ENCODE results near the gene BRD3. TPM values are rescaled to one million over a fixed set of nuclear protein-coding genes. Genes with fewer than 3 reads are reported as not detected.

The BRD3 gene
- total RNA-seq, 1 experiment from 2014 or later, result 2.2 TPM

DNA sequence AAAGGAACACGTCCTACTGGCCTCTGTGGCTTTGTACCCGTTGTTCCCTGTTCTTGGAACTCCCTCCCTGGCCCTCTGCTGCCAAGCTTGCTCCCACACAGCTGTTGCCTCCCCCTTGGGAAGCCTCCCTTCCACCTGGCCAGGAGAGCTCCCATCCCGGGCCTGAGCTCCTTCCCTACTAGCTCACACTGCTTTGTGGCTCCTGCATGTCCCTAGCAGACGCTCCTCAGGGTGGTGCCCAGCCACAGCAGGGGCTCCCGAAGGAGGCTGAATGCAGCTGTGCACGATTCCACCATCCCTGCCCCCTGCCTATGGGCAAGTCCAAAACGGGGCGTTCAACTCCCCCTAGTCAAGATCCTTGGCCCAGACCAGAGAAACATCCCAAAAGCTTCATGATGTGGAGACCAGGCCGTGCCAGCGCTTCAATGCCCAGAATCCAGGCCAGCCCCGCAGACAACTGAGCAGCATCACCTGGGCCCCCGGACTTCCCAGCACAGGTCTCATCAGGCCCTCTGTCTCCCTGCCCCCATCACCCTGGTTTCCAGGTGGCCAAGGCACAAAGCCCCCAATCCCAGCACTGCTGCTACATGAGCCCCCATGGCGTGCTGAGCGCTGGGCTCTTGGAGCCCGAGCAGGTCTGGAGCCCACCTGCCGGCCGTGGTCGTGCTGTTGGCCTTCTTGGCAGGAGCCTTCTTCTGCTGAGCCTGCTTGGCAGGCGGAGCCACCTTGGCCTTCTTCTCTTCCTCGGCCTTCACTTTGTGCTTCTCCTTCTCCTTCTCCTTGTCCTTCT lies 28.2 kb downstream of the BRD3 start:
- DNase-seq (ENCODE audit: low read depth), result no peak

- no peak for DNase-seq (ENCODE audit: low read depth)
Measured at GRCh38 chr9:134037641-134038040, 30.2 kb downstream of the BRD3 start.

- no peak for DNase-seq (ENCODE audit: low read depth)
Measured at GRCh38 chr9:134036130-134036529, 31.7 kb downstream of the BRD3 start.

GRCh38 chr9:134035041-134036039 lies 32.5 kb downstream of the BRD3 start:
- DNase-seq (ENCODE audit: low read depth), result no peak

DNA sequence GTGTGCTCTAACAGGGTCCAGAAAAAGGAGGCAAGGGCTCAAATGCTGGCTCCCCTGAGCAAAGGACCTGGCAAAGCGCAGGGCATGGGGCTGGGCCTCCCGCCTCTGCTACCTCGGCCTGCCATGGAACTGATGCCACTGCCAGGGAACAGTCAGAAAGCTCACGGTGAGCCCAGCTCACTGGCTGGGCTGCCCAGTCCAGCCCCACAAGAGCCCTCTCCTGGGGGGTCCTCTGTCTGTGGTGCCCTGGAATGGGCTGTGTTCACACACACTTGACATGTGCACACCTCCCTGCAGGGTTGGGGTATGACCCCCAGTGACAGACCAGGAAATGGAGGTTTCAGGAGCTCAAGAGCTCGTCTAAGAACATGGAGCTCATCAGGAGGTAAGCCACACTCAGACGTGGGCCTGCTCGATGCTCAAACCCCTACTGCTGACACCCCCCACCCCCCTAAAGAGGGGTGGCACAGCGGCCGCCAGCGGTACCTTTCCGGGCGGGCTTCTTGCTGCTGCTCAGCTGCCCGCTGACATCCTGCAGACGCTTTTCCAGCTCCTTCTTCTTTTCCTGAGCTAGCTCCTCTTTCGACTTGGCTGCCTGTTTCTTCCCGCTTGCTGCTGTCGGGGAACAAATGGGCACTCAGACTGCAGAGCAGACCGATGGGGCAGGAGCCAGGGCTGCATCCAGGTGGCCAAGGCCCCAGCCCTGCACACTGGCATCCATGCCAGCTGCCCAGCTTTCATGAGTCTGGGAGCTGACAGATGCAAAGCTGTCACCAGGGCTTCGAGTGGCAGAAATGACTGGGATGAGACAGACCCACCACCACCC lies 33.4 kb downstream of the BRD3 start:
- no peak for DNase-seq (ENCODE audit: low read depth)

DNA sequence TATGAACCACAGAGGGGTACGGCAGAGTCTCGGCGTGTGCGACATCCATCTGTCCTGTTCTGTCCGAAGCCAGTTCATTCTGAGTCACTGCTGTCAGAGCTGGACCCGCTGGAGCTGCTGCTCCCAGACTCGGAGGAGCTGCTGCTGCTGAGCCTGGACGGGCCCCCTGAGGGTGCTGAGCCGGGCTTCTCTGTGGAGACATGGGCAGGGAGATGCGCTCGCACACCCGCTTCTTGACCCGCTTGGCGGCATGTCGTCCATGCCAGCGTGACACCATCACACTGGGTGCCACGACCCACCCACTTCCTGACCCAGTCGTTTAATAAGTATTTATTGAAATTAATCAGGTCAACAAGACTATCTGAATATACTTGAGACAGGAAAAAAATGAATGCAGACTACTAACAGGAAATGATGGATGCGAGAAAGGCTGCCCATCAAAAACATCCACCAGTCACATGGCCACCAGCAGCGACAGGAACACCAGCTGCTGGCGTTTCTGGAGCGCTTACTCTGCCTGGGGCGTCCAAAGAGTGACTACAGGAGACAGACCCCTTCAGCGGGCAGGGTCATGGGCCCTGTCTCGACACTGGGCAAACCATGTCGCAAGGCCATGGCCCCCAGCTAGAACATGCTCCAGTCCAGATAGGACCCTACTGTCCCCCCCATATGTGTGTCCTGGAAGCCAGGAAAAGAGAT lies 34.2 kb downstream of the BRD3 start:
- no peak for DNase-seq (ENCODE audit: low read depth)

DNA sequence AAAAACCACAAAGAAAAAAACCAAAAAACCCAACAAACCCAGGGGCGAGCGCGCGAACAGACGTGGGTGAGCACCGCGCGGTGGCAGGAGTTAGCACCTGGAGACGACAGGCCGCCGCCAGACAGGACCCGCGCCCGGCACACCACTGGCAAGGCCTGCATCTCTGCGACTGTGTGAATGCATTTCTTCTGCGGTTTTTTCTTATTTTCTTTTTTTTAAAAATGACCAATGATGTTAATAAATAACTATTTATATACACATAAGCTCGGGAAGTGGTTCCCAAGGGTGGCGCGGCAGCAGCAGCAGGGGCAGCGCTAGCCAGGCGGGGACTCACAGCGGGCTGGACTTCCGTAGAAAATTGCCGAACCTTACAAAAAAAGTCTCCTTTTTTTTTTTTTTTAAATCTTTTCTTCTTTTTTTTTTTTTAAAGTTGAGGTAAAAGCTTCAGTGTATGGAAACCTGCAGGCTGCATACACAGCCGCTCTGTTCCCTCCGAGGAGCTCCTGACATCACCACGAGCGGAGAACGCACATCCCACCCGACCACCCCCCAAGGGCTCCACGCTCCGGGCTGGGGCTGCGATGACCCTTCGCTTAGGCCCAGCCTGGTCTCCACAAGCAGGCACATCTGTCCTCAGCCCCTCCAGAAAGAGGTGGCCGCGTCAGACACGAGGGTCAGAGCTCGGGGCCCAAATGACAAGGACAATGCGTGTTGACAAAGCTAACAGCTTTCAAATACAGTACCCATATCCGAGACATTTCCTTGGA lies 35.2 kb downstream of the BRD3 start:
- DNase-seq (ENCODE audit: low read depth), result no peak

DNA sequence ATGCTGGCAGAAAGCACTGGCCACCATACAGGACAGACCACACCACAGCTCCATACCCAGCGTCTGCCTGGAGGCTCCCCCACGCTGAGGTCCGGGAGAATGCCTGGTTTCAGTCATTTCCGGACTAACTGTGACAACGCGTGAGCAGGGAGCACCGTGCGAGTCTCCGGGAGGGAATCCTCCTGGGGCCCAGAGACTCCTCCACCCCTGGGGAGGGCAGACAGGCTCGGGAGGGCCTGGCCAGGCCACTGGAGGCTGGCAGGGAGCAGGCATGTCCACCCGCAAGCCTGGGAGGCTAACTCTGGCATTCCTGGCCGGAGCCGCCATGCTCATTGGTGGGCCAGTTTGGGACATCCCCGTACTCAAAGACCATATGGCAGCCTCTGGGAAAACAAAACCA lies 36.0 kb downstream of the BRD3 start:
- no peak for DNase-seq (ENCODE audit: low read depth)

GRCh38 chr9:134030821-134031470 lies 36.9 kb downstream of the BRD3 start:
- DNase-seq (ENCODE audit: low read depth), result no peak

DNA sequence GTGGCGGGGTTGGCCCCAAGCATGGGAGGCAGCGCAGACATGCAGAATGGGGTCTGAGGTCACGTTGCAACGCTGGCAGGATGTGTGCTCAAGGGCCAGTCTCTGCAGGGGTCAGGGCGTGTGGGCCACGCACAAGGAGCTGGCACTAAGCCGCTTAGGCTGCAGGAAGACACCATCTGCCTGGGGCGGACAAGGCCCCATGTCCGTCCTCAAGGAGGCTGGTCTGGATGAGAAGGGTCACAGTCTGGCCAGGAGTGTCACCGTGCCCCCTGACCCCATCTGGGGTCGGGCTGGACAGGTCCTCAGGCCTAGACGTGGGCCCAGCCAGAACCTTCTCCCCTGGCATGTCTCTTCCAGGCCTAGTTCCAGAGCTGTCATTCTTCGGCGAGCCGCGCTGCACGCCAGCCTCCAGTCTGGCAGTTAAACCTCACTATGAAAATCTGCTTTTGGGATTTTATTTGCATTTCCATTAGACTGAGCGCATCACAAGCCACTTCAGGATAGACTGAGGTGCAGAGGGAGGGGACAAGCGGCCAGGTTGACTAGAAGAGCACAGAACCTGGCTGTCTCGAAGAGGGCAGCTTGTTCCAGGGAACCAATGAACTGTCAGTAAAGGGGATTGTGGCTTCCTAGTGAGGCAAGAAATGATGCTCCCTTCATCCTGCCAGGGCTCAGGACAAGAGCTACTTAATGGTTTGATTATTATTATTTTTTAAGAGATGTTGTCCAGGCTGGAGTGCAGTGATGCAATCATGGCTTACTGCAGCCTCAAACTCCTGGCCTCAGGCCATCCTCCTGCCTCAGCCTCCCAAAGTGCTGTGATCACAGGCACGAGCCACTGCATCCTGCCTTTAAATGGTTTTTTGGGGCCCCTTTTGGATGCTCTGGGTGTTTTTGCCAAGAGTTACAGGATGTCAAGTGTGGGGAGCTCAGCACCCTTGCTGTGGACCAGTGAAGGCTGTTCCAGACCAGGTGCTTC lies 38.3 kb downstream of the BRD3 start:
- DNase-seq (ENCODE audit: low read depth), result no peak

DNA sequence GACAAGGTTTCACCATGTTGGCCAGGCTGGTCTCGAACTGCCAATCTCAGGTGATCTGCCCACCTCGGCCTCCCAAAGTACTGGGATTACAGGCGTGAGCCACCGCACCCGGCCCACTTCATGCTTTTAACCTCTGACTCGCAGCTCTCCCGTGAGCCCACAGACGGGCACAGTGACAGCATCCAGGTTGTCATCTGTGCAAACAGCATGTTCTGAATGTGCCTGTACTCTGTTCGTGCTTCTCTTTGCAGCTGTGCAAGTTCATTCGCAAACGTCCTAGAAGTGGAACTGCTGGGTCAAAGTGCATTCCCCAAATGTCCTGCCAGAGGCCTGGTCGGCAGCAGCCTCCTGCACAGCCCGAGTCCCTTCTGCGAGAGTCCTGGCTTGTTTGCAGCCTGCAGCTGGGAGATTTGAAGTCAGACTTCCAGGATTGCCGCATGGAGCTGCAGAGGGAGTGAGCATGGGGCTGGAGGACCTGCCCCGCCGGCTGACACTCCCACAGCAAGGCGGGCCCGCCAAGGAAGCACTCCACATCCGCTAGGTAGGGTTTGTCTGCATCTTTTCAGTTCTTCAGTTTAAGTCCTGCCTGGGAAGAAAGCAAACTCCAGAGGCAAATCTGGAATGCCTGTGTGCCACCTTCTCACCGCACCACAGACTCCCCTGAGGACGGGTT lies 39.1 kb downstream of the BRD3 start:
- DNase-seq (ENCODE audit: low read depth), result no peak

GRCh38 chr9:134028076-134028475 lies 39.8 kb downstream of the BRD3 start:
- no peak for DNase-seq (ENCODE audit: low read depth)

- DNase-seq (ENCODE audit: low read depth), result no peak
Measured at GRCh38 chr9:134027561-134027960, 40.3 kb downstream of the BRD3 start.

DNA sequence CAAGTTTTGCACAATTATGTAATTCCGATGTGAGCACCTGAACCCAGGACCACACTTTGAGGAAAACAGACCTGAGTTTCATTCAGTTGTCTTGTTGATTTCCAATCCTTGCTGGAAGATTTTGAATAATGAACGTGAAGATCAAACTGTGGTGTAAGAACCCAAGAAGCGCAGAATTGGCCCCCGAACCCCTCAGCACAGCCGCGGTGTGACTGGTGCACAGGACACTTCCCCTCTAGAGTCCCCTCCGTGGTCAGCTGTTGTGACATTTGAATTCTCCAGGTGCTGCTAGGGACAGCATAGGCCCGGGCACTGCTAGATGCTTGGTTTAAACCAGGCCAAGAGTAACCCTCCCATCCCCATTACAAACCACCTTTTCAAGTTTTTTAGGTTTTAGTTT lies 40.8 kb downstream of the BRD3 start:
- no peak for DNase-seq (ENCODE audit: low read depth)

DNA sequence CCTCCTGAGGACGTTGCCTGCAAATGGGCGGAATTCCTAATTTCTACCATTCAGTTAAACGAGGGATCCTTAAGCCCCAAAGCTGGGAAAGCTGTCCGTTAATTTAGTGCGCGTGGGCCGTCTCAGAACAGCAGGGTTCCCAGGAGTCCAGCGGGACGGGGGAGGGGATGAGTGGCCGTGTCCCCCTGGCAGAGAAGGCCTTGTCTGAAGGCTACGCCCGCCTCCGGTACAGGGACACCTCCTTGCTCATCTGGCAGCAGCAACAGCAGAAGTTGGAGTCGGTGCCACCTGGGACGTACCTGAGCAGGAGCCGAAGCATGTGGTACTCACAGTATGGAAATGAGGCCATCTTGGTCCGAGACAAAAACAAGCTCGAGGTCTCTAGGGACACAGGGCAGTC lies 41.2 kb downstream of the BRD3 start:
- no peak for DNase-seq (ENCODE audit: low read depth)

DNA sequence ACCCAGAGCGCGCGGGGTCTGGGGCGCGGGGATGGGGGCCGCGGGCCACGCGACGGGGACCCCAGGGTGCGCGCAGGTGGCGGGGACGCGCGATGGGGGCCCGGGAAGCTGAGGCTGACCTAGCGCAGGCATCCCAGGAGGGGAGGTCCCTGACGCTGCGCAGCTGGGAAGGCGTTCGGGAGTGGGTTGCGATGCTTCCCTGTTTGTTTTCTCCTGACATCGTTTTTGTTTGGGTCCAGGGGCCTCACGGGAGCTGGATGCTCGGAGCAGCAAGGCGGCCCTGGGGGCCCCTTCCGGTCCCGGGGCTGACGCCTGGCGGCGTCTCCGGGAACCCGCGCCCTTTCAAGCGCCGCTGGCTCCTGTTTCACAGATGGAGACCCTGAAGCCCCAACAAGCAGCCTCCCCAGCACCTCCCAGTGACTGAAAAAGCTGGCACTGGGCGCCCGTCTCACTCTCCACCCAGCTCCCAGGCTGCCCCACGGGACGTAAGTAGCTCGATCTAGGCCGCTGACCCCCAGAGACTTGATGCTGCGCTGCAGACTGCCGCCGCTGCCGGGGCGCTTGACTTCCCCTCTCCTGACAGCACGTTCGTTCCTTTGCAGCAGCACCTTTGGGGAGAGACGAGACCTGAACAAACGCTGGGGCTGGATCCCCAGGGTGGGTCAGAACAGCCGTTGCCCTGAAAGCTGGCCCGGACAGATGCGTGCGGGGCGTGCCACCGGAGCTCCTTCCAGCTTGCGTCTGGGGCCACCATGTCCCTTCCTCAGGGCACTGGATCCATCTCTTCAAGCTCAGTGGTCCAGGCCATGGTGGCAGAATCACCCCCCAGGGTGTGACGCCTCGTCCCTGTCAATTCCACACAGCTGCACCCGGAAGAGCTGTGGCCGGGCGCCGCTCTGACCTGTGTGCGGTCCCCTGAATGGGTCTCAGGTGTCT lies 42.0 kb downstream of the BRD3 start:
- peak; percentile 36 for DNase-seq (ENCODE audit: low read depth)

Data from RPMI7951 (cell line).